ENCODE data around the gene HCAR3.
A peak's percentile ranks its signal among the peaks of the same experiment; 100 is the strongest.

Gene HCAR3

DNA sequence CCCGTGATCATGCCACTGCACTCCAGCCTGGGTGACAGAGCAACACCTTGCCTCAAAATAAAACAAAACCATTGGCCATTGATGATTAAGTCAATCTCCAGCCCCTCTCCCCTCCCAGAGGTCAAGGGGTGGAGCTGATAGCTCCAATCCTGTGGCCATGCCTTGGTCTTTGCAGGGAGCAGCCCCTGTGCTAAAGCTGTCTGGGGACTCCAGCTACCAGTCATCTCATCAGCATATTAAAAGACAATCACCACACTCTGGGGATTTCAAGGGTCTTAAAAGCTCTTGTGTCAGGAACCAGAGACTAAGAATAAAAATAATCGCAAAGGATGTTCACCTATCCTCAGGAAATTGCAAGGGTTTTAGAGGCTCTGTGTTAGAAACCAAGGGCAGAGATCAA is 44.1 kb downstream of the HCAR3 start:
- no peak for ATAC-seq
- TF ChIP-seq BACH2 (CRISPR knock-in tag; IDR thresholded peaks at IDR 0.05; ENCODE audit: borderline replicate concordance) = no peak
- TF ChIP-seq, protein P1, sequence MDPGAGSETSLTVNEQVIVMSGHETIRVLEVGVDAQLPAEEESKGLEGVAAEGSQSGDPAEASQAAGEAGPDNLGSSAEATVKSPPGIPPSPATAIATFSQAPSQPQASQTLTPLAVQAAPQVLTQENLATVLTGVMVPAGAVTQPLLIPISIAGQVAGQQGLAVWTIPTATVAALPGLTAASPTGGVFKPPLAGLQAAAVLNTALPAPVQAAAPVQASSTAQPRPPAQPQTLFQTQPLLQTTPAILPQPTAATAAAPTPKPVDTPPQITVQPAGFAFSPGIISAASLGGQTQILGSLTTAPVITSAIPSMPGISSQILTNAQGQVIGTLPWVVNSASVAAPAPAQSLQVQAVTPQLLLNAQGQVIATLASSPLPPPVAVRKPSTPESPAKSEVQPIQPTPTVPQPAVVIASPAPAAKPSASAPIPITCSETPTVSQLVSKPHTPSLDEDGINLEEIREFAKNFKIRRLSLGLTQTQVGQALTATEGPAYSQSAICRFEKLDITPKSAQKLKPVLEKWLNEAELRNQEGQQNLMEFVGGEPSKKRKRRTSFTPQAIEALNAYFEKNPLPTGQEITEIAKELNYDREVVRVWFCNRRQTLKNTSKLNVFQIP (CRISPR knock-in tag; IDR thresholded peaks at IDR 0.05; ENCODE audit: borderline replicate concordance, low read depth) = no peak
- TF ChIP-seq TCF4 (CRISPR knock-in tag; IDR thresholded peaks at IDR 0.05; ENCODE audit: borderline replicate concordance) = no peak
- TF ChIP-seq RARB (CRISPR knock-in tag; IDR thresholded peaks at IDR 0.05) = no peak
- TF ChIP-seq, protein P2, sequence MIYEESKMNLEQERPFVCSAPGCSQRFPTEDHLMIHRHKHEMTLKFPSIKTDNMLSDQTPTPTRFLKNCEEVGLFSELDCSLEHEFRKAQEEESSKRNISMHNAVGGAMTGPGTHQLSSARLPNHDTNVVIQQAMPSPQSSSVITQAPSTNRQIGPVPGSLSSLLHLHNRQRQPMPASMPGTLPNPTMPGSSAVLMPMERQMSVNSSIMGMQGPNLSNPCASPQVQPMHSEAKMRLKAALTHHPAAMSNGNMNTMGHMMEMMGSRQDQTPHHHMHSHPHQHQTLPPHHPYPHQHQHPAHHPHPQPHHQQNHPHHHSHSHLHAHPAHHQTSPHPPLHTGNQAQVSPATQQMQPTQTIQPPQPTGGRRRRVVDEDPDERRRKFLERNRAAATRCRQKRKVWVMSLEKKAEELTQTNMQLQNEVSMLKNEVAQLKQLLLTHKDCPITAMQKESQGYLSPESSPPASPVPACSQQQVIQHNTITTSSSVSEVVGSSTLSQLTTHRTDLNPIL (CRISPR knock-in tag; IDR thresholded peaks at IDR 0.05; ENCODE audit: low read depth) = no peak
- TF ChIP-seq, protein P3, sequence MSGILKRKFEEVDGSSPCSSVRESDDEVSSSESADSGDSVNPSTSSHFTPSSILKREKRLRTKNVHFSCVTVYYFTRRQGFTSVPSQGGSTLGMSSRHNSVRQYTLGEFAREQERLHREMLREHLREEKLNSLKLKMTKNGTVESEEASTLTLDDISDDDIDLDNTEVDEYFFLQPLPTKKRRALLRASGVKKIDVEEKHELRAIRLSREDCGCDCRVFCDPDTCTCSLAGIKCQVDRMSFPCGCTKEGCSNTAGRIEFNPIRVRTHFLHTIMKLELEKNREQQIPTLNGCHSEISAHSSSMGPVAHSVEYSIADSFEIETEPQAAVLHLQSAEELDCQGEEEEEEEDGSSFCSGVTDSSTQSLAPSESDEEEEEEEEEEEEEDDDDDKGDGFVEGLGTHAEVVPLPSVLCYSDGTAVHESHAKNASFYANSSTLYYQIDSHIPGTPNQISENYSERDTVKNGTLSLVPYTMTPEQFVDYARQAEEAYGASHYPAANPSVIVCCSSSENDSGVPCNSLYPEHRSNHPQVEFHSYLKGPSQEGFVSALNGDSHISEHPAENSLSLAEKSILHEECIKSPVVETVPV (CRISPR knock-in tag; IDR thresholded peaks at IDR 0.05) = no peak

DNA sequence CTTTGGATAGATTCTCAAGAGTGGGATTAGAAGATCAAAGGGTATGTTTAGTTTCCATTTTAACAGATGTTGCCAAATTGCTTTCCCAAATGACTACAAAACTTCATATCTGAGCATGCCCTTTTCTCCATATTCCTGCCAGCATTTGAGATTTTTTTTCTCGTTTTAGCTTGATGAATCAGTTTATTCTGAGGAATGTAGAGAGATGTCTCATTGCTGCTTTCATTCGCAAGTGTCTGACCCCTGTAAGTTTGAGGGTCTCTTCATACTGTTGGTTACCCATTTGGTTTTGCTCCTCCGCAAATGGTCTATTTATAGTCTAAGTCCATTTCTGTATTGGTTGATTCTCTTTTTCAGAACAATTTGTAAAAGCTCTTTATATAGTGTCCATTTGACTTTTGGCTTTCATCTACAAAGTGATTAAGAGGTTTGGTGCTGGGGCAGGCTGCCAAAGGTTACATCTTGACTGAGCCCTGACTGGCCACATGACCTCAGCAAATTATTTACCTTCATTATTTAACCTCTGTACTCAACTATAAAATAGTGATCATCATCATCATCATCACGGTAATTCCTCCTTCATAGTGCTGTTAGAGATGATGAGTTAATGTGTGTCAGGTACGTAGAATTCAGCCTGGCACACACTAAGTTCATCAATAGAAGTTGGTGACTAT is 47.1 kb downstream of the HCAR3 start:
- TF ChIP-seq, protein P2 (CRISPR knock-in tag; IDR thresholded peaks at IDR 0.05; ENCODE audit: low read depth) = no peak
- peak; percentile 66 for ATAC-seq

DNA sequence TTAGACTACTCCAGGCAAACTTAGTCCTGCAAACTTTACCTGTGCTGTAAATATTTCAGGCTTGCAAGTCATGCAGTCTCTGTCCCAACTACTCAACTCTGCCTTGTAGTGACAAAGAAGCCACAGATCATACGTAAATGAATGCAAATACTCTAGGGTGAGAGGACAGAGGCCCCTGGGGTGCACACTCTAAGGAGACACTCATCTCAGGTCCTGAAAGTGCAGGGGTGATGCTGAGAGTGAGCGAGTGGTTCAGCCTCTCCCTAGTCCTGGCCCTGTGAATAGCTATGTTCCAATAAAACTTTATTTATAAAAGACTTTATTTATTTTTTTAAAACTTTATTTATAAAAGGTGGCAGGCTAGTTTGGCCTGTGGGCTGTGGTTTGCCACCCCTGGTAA is 48.3 kb downstream of the HCAR3 start:
- TF ChIP-seq, protein P4, sequence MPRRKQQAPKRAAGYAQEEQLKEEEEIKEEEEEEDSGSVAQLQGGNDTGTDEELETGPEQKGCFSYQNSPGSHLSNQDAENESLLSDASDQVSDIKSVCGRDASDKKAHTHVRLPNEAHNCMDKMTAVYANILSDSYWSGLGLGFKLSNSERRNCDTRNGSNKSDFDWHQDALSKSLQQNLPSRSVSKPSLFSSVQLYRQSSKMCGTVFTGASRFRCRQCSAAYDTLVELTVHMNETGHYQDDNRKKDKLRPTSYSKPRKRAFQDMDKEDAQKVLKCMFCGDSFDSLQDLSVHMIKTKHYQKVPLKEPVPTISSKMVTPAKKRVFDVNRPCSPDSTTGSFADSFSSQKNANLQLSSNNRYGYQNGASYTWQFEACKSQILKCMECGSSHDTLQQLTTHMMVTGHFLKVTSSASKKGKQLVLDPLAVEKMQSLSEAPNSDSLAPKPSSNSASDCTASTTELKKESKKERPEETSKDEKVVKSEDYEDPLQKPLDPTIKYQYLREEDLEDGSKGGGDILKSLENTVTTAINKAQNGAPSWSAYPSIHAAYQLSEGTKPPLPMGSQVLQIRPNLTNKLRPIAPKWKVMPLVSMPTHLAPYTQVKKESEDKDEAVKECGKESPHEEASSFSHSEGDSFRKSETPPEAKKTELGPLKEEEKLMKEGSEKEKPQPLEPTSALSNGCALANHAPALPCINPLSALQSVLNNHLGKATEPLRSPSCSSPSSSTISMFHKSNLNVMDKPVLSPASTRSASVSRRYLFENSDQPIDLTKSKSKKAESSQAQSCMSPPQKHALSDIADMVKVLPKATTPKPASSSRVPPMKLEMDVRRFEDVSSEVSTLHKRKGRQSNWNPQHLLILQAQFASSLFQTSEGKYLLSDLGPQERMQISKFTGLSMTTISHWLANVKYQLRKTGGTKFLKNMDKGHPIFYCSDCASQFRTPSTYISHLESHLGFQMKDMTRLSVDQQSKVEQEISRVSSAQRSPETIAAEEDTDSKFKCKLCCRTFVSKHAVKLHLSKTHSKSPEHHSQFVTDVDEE (CRISPR knock-in tag; IDR thresholded peaks at IDR 0.05) = no peak
- TF ChIP-seq TCF4 (CRISPR knock-in tag; IDR thresholded peaks at IDR 0.05; ENCODE audit: borderline replicate concordance) (no peak), BACH2 (CRISPR knock-in tag; IDR thresholded peaks at IDR 0.05; ENCODE audit: borderline replicate concordance) (no peak), ARNTL (CRISPR knock-in tag; IDR thresholded peaks at IDR 0.05; ENCODE audit: borderline replicate concordance, low read depth) (no peak)
- TF ChIP-seq, protein P3 (CRISPR knock-in tag; IDR thresholded peaks at IDR 0.05) = no peak
- TF ChIP-seq, protein P1 (CRISPR knock-in tag; IDR thresholded peaks at IDR 0.05; ENCODE audit: borderline replicate concordance, low read depth) = no peak
- TF ChIP-seq, protein P2 (CRISPR knock-in tag; IDR thresholded peaks at IDR 0.05; ENCODE audit: low read depth) = no peak

DNA sequence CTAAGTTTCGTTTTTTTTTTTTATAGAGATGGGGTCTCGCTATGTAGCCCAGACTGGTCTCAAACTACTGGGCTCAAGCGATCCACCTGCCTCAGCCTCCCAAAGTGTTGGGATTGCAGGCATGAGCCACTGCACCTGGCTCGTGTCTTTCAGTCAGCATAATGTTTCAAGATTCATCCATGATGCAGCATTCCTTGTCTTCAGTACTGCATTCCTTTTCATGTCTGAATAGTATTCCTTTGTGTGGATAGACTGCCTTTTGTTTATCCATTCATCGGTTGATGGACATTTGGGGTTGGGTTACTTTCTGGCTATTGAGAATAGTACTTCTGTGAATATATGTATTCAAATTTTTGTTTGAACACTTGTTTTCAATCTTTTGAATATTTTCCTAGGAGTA is 50.9 kb downstream of the HCAR3 start:
- ATAC-seq = no peak

More for the DNA sequence above, 48.3 kb downstream of the HCAR3 start:
- no peak for ATAC-seq

More for the DNA sequence above, 50.9 kb downstream of the HCAR3 start:
- TF ChIP-seq ARNTL (CRISPR knock-in tag; IDR thresholded peaks at IDR 0.05; ENCODE audit: borderline replicate concordance, low read depth) (no peak), BACH2 (CRISPR knock-in tag; IDR thresholded peaks at IDR 0.05; ENCODE audit: borderline replicate concordance) (no peak), ZNF565 (CRISPR knock-in tag; conservative IDR thresholded peaks at IDR 0.05; ENCODE audit: low read depth) (no peak), ZNF70 (CRISPR knock-in tag; IDR thresholded peaks at IDR 0.05) (no peak), PPARA (CRISPR knock-in tag; IDR thresholded peaks at IDR 0.05; ENCODE audit: borderline replicate concordance) (no peak), GLIS3 (CRISPR knock-in tag; IDR thresholded peaks at IDR 0.05) (no peak), ZFP30 (CRISPR knock-in tag; IDR thresholded peaks at IDR 0.05) (no peak), TOX (CRISPR knock-in tag; IDR thresholded peaks at IDR 0.05; ENCODE audit: borderline replicate concordance) (no peak), ZC3H10 (CRISPR knock-in tag; IDR thresholded peaks at IDR 0.05) (no peak), ZFP3 (CRISPR knock-in tag; IDR thresholded peaks at IDR 0.05) (no peak)
- TF ChIP-seq, protein P2 (CRISPR knock-in tag; IDR thresholded peaks at IDR 0.05; ENCODE audit: low read depth) = no peak
- TF ChIP-seq, protein P3 (CRISPR knock-in tag; IDR thresholded peaks at IDR 0.05) = no peak

Measured in SK-N-SH treated with all-trans-retinoic acid at 6 μM for 48 hours (cell line).